ENCODE results near the gene GAS6.
"Not testable (repeated sequence)": the region's sequence is repeated elsewhere in the genome, so short reads cannot be mapped to it uniquely, and the experiment has no call there.

The GAS6 gene

DNA sequence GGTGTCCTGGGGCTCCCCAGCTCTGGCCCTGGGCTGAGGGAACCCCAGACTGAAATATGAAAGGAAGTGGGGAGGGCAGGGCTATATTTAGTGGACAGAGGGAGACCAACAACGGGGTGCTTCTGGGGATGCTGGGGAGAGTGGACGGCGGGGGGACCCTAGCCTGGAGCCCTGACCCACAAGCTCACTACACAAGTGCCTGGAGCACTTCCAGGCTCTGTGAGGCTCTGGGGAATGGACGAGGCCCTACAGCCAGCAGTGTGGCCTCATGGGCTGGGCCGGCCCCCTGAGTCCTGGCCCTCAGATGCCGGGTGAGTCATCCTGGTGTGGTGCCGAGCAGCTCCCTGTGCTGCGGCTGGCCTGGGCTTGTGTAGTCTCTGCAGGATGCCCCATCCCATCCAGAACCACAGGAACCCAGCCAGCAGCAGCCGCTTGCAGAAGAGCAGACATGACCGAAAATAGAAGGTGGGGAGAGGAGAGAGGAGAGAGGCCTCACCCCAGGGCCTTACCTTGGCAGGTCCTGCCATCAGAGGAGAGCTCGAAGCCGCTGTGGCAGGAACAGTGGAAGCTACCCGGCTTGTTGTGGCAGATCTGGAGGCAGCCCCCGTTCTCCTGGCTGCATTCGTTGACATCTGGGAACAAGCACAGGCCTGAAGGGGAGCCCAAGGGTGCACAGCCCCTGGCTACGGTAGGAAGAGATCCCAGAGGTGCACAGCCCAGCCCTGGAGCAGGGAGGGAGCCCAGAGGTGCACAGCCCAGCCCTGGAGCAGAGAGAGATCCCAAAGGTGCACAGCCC, 26.1 kb downstream of the GAS6 start:
- no peak for DNase-seq (ENCODE audit: low read depth in 3 of 3)

DNA sequence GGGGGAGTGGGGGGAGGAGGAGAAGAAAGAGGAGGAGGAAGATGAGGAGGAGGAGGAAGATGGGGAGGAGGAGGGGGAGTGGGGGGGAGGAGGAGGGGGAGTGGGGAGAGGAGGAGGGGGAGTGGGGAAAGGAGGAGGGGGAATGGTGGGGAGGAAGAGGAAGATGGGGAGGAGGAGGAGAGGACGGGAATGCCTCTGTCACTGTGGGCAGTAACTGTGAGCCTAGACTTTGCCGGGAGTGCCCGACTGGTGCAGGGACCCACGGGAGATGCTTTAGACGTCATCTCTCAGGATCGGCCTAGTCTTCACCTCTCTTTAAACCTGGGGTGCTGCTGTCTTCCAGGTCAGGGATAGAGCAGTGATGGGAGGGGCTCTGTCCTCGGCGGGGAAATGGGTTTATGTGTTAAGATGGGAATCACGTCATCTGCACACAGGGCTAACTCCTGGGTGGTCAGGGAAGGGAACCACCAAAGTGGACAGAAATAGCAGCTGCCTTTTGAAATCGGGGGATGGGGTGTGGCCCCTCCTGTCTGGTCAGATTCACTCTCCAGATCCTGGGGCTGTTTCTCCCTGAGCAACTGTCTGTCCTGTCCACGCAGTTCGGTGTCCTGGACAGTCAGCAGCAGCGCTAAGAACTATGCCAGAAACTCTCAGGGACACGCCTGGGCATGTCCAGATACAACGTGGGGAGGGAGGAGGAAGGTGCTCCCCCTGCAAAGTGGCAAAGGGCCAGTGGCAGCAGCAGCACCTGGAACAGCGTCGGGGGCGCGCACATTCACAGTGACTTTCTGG, 26.9 kb downstream of the GAS6 start:
- no peak for DNase-seq (ENCODE audit: low read depth in 3 of 3)

GRCh38 chr13:113835461-113836270, 28.2 kb downstream of the GAS6 start:
- DNase-seq (ENCODE audit: low read depth in 3 of 3), result no peak

DNA sequence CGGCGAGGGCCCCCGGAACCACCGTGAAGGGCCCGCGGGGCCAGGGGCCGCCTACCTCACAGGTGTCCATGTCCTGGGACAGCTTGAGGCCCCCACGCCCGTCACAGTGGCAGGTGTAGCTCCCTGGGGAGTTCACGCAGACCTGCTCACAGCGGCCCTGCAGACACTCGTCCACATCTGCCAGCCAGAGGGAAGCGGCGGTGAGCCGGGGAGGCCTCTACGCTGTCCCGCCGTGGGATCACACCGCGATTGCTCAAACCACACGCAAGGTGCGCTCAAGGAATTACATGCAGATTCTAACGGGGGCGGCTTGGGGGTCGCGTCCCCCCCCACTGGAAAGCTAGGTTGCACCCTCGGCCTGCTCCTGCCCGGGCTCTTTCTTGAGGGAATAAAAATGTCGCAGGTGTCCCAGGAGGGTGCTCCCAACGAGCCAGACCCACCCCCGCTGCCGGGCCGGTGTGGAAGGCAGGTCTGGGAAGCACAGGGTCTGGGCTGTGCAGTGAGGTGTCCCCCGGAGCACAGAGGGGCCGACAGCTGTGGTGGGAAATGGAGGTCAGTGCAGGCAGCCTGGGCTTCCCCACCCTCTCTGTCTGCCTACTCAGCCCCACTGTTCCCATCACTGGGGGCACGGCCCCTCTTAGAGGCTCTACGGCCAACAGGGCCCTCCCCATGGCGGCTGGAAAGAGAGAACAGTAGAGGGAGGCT, 29.2 kb downstream of the GAS6 start:
- no peak for DNase-seq (ENCODE audit: low read depth in 3 of 3)

- not testable (repeated sequence) for DNase-seq (ENCODE audit: low read depth in 3 of 3)
Measured at GRCh38 chr13:113834006-113834405, 29.9 kb downstream of the GAS6 start.

DNA sequence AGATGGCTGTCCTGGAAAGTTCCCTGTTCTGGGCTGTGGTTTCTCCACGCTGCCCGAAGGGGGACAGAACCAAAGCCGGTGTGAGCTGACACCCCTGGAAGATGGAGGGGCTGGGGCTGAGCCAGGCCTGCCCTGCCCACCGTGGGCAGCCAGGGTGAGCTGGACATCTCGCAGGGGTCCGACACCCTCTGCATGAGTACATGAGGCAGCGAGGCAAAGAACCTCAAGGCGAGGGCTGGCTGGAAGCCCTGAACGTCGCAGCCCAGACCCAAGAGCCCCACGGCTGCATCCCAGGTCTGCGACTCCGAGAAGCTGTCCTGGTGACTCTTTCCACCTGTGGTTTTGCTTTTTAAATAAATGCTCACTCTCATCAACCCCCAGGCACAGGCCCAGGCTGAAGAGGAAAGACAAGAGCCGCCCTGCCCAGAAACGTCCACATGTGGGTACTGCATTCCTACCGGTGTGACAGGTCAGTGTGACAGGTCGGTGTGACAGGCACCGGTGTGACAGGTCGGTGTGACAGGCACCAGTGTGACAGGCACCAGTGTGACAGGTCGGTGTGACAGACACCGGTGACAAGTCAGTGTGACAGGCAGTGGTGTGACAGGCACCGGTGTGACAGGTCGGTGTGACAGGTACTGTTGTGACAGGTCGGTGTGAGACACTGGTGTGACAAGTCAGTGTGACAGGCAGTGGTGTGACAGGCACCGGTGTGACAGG, 30.6 kb downstream of the GAS6 start:
- no peak for DNase-seq (ENCODE audit: low read depth in 3 of 3)

GRCh38 chr13:113832631-113833030, 31.2 kb downstream of the GAS6 start:
- DNase-seq (ENCODE audit: low read depth in 3 of 3), result no peak

DNA sequence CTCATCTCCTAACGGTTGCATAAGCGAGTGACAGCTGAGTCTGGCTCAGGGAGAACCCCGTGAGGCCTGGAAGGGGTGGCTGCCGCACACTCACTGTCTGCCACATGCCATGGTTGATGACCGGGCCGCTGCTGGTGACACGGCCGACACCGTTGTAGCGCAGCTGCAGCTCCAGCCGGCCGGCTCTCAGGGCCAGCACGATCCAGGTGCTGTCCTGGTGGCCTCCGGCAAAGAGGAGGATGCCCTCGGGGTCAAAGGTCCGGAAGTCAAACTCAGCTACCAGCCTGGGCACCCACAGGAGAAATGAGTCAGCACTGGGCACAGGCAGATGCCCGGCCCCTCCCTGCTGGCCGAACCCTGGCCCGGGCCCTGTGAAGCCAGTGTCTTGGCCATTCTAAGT, 31.7 kb downstream of the GAS6 start:
- DNase-seq (ENCODE audit: low read depth in 3 of 3), result no peak

- no peak for DNase-seq (ENCODE audit: low read depth in 3 of 3)
Measured at GRCh38 chr13:113831061-113831460, 32.8 kb downstream of the GAS6 start.

DNA sequence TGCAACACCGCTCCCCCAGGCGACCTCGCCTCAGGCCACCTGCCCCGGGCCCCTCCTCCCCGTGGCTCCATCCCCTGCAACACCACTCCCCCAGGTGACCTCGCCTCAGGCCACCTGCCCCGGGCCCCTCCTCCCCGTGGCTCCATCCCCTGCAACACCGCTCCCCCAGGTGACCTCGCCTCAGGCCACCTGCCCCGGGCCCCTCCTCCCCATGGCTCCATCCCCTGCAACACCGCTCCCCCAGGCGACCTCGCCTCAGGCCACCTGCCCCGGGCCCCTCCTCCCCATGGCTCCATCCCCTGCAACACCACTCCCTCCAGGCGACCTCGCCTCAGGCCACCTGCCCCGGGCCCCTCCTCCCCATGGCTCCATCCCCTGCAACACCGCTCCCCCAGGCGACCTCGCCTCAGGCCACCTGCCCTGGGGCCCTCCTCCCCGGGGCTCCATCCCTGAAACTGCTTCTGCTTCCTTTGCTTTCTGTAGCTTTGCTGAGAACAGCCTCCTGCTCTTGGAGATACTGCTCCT, 33.4 kb downstream of the GAS6 start:
- DNase-seq (ENCODE audit: low read depth in 3 of 3), result not testable (repeated sequence)

GRCh38 chr13:113828282-113828825, 35.5 kb downstream of the GAS6 start:
- DNase-seq (ENCODE audit: low read depth in 3 of 3), result no peak

GRCh38 chr13:113827021-113827420, 36.9 kb downstream of the GAS6 start:
- no peak for DNase-seq (ENCODE audit: low read depth in 3 of 3)

- not testable (repeated sequence) for DNase-seq (ENCODE audit: low read depth in 3 of 3)
Measured at GRCh38 chr13:113826446-113826845, 37.4 kb downstream of the GAS6 start.

- no peak for DNase-seq (ENCODE audit: low read depth in 3 of 3)
Measured at GRCh38 chr13:113825841-113826240, 38.0 kb downstream of the GAS6 start.

DNA sequence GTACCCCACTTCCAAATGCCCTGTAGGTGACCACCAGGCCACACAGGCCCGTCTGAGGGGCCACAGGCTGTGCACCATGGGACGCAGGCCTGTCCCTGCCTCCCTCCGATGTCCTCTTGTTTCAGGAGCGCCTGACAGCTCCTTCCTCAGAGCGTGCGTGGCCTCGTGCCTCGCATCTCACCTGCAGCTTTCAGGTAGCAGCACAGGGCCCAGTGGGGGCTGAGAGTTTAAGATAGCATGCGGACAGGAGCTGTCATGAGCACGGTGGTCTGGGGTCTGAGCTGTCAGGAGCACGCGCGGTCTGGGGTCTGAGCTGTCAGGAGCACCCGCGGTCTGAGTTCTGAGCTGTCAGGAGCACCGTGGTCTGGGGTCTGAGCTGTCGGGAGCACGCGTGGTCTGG, 40.1 kb downstream of the GAS6 start:
- DNase-seq (ENCODE audit: low read depth in 3 of 3), result no peak

- DNase-seq (ENCODE audit: low read depth in 3 of 3), result no peak
Measured at GRCh38 chr13:113822956-113823744, 40.7 kb downstream of the GAS6 start.

- no peak for DNase-seq (ENCODE audit: low read depth in 3 of 3)
Measured at GRCh38 chr13:113822266-113822665, 41.6 kb downstream of the GAS6 start.

DNA sequence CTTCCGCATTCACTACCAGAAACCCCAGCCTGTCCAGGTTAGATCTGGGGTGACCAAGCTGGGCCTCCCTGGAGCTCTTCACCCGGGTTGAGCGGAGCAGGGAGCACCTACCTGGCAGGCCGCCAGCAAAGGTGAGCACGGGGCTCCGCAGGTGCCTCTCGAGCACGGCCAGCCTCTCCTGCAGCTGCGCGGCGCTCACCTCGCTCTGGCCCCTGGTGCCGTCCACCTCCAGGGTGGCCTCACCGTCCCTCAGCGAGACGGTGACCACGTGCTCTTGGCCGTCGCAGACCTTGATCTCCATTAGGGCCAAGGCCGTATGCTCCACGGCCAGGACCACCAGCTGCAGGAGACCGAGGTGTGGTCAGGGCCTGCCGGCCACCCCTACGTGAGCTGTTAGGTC, 42.0 kb downstream of the GAS6 start:
- no peak for DNase-seq (ENCODE audit: low read depth in 3 of 3)

DNA sequence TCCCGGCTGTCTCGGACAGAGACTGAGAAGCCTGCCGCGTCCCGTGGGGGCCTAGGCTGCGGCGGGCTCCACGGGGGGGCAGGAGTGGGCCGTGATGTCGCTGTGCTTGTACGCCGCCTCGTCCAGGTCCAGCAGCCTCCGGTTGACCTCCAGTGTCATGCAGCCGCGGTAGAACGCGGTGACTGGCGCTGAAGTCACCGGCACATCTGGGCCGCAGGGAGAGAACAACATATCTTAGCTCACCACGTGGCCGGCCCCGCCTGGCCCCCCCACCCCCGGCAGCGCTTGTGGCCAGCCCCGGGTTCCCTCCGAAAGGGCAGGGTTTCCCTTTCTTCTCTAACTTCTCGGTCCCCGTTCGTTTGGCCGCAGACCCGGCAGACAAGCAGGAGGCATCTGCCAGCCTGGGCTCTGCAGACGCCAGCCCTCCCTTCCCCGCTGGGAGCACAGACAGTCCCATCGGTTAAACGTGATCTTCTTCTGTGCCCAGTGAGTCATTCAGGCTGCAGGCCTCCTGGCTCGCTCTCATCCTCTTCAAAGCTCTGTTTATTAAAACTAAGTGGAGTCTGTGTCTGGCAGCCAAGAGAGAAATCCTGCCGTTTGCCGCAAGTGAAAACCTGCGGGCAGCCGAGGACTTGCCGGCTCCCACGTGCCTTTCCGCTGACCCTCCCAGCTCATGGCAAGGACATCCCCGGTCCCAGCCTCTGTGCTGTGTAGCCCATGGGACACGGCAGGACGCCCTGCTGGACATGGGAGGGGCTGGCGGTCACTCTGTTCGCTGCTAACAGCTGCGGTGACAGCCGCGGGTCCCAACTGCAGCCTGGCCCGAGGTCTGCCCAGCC, 42.8 kb downstream of the GAS6 start:
- DNase-seq (ENCODE audit: low read depth in 3 of 3), result no peak

All from stimulated activated CD4-positive, alpha-beta T cell treated with anti-CD3 and anti-CD28 coated beads, TNF-alpha, amount 100 ng/mL, for 24 hours (primary cell).